Epithelial cell of alveolus of lung (primary cell): ENCODE measurements around the gene SMNDC1. TPM values are rescaled to one million over a fixed set of nuclear protein-coding genes. Genes with fewer than 3 reads are reported as not detected.

Experiments used
- total RNA-seq: library from RNA; depleted of rRNA; stranded (reverse); fragments of >200 nt; gene quantifications from 2 replicates; pipeline ENCODE4 v1.2.1, GENCODE V29; 2015

The SMNDC1 gene
- total RNA-seq: 5.7 and 11.7 TPM in 2 replicates

GRCh38 chr10:110304780-110305421 lies at the start of gene SMNDC1:
TSS of gene SMNDC1 (minus strand) at chr10:110304920. CDS start at chr10:110303587, 1,333 bp downstream.

Other genes starting within 250 kb of the SMNDC1 start
- 10.6 and 35.7 TPM in 2 replicates for gene MXI1, start 97.3 kb downstream of the SMNDC1 start, total RNA-seq
- gene DUSP5, start 193.0 kb upstream of the SMNDC1 start, total RNA-seq: 4.5 and 33.7 TPM in 2 replicates